ENCODE results near the gene CDC37.

The CDC37 gene

DNA sequence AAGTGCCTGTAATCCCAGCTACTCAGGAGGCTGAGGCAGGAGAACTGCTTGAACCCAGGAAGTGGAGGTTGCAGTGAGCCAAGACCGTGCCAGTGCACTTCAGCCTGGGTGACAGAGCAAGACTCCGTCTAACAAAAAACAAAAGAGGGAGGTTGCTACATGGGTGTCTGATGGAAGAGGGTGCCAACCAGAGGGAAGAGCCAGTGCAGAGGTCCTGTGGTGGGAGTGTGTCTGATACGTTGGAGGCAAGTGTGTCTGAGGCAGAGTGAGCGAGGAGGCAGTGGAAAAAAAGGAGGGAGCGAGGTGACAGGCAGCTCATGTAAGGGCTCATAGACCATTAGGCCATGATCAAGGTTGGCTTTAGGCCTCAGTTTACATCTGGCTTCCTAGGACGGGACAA lies 23.8 kb upstream of the CDC37 start:
- TF ChIP-seq, protein P1, sequence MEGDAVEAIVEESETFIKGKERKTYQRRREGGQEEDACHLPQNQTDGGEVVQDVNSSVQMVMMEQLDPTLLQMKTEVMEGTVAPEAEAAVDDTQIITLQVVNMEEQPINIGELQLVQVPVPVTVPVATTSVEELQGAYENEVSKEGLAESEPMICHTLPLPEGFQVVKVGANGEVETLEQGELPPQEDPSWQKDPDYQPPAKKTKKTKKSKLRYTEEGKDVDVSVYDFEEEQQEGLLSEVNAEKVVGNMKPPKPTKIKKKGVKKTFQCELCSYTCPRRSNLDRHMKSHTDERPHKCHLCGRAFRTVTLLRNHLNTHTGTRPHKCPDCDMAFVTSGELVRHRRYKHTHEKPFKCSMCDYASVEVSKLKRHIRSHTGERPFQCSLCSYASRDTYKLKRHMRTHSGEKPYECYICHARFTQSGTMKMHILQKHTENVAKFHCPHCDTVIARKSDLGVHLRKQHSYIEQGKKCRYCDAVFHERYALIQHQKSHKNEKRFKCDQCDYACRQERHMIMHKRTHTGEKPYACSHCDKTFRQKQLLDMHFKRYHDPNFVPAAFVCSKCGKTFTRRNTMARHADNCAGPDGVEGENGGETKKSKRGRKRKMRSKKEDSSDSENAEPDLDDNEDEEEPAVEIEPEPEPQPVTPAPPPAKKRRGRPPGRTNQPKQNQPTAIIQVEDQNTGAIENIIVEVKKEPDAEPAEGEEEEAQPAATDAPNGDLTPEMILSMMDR (IDR thresholded peaks at IDR 0.05; ENCODE audit: low read depth, low read length, missing control alignments), result no peak
- no peak for DNase-seq (ENCODE audit: extremely low read depth, low read depth)
- no peak overlapping the region for H3K4me3 ChIP-seq (replicated peaks; ENCODE audit: low read depth, low read length)

DNA sequence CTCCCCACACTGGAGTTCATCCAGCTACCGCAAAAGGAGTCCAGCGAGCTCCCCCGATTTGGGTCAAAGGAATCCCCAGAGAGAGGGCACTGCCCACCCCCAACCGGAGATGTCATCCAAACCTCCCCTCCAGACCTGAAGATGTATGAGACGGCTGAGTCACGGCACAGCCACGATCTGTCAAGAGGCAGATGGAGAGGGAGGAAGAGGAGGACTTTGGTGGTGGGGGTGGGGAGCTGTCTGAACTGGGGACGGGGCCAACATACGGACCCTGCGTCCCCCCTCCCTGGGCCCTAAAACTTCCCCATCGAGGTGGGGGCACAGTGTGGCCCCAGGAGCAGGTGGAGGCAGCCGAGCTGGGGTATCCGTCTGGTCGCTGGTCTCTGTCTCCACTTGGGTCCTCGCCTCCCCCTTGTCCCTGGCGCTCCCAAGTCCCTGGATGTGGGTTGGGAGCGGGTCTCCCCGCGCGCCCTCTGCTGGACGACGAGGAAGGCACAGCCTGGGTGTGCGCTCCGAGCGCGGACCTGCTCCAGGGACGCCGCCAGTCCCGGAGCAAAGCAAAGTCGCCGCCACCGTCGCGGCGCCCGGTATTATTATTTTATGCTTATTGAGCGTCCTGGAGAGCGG lies 20.8 kb upstream of the CDC37 start:
- TF ChIP-seq, protein P1 (IDR thresholded peaks at IDR 0.05; ENCODE audit: low read depth, low read length, missing control alignments), result peak; percentile 87
- H3K4me3 ChIP-seq (replicated peaks; ENCODE audit: low read depth, low read length), result peak overlapping the region; percentile 48
- no peak for DNase-seq (ENCODE audit: extremely low read depth, low read depth)

DNA sequence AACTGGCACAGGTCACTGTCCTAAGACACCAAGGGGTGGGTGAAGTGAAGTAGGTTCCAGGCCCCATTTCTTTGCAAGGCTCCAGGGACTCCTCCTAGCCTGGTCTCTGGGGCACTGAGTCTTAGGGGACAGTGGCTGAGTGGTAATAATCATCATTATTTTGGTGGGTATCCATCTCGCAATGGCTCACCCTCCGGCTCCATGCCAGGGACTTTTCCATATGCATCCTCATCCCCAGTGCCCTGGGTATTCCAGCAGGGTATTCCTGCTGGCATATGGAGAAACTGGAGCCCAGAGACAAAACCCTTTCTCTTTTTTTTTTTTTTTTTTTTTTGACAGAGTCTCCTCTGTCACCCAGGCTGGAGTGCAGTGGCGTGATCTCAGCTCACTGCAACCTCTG lies 19.5 kb upstream of the CDC37 start:
- H3K4me3 ChIP-seq (replicated peaks; ENCODE audit: low read depth, low read length), result no peak overlapping the region
- DNase-seq (ENCODE audit: extremely low read depth, low read depth), result no peak
- TF ChIP-seq, protein P1 (IDR thresholded peaks at IDR 0.05; ENCODE audit: low read depth, low read length, missing control alignments), result no peak

DNA sequence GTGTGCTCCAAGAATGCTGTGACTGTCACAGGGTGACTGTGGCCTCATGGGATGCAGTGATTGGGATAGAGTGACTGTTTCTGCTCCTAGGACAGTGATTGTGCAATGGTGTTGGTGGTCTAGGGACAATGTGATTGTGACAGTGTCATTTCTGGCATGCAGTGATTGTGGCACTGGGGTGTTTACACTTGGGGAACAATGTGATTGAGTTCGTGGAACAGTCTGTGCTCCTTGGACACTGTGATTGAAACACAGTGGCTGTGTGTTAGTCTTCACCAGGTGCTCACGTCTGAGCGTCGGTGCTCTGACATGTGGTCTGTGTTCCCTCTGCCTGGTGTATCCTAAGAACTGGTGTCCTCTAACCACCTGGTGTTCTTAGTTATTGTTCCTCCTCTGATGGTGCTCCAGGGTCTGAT lies 18.7 kb upstream of the CDC37 start:
- H3K4me3 ChIP-seq (replicated peaks; ENCODE audit: low read depth, low read length), result peak overlapping the region; percentile 97
- no peak for DNase-seq (ENCODE audit: extremely low read depth, low read depth)
- TF ChIP-seq, protein P1 (IDR thresholded peaks at IDR 0.05; ENCODE audit: low read depth, low read length, missing control alignments), result no peak

DNA sequence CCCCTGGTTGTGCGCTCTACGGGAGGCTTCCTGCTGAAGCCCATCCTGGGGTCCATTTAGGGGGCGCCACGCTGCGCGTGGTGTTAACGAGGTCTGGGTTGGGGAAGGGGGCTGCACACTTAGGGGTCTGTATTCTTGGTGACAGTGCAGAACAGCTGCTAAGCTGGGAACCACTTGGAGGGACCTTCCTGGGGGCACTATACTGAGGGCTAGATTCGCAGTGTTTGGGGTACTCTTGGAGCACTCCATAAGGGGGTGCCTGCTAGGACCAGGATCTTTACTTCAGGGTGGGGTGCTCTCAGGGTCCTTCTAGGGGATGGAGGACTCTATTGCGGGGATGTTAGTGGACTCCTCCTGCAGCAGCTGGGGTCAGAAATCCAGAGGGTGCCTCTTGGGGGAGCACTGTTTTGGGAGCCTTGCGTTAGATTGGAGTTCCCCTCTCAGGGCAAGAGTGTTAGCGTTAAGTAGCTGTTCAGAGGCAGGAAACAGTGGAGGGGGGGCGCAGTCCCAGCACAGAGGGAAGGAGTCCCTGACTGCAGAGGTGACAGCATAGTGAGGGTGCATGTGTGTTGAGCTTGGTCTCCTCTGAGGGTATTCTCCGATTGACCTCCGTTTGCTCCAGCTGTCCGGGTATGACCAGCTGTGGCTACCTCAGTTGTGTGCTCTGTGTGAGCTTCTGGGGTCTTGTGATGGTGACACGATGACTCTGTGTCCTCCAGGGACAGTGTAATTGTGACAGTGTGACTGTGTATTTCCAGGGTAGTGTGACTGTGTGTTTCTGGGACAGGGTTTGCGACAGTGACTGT lies 18.1 kb upstream of the CDC37 start:
- peak overlapping the region; percentile 97 for H3K4me3 ChIP-seq (replicated peaks; ENCODE audit: low read depth, low read length)
- TF ChIP-seq, protein P1 (IDR thresholded peaks at IDR 0.05; ENCODE audit: low read depth, low read length, missing control alignments), result no peak
- no peak for DNase-seq (ENCODE audit: extremely low read depth, low read depth)

DNA sequence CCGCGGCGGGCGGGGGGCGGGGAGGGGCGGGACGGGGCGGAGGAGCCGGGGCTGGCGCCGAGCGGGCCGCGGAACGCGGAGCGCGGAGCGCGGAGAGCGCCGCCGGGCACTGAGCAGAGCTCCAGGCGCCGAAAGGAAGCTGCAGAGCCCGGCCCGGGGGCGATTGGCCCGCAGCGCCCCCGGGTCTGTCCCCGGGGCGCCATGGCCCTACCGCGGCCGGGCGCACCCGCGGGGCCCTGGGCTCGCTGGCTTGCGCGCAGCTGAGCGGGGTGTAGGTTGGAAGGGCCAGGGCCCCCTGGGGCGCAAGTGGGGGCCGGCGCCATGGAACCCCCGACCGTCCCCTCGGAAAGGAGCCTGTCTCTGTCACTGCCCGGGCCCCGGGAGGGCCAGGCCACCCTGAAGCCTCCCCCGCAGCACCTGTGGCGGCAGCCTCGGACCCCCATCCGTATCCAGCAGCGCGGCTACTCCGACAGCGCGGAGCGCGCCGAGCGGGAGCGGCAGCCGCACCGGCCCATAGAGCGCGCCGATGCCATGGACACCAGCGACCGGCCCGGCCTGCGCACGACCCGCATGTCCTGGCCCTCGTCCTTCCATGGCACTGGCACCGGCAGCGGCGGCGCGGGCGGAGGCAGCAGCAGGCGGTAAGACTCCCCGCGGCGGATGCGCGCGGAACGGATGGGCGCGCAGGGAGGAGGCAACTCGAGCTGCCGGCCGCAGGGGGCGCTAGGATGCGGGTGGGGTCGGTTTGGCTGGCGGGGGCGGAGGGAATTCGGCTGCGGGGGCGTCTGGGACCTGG lies 17.3 kb upstream of the CDC37 start, which contains the start of gene PDE4A:
TSS of gene PDE4A (plus strand) at position 95 of the 796 bp plus-strand sequence. CDS start at position 322, 227 bp downstream.
- H3K4me3 ChIP-seq (replicated peaks; ENCODE audit: low read depth, low read length), result peak within 1 kb of the TSS; percentile 97
- TF ChIP-seq, protein P1 (IDR thresholded peaks at IDR 0.05; ENCODE audit: low read depth, low read length, missing control alignments), result peak; percentile 65
- DNase-seq (ENCODE audit: extremely low read depth, low read depth), result no peak

Data from HFF-Myc (cell line).